Astrocyte of the hippocampus (primary cell): ENCODE results near the gene VAPB.

Experiments used
- DNase-seq: peaks from one replicate; pipeline ENCODE4 v3.0.0; 2011; ENCODE audit warnings: low read depth, low spot score

VAPB gene

GRCh38 chr20:58461104-58461503, 72.1 kb downstream of the VAPB start:
- no peak for DNase-seq

- DNase-seq = peak; percentile 70
Observed at GRCh38 chr20:58461899-58462298, 72.9 kb downstream of the VAPB start.

GRCh38 chr20:58463256-58463655, 74.2 kb downstream of the VAPB start:
- no peak for DNase-seq

- DNase-seq = no peak
Observed at GRCh38 chr20:58464838-58465237, 75.8 kb downstream of the VAPB start.

- no peak for DNase-seq
Observed at GRCh38 chr20:58466095-58466708, 77.2 kb downstream of the VAPB start.

GRCh38 chr20:58466729-58467571, 77.9 kb downstream of the VAPB start:
- no peak for DNase-seq

- no peak for DNase-seq
Observed at GRCh38 chr20:58467572-58468527, 78.8 kb downstream of the VAPB start.

GRCh38 chr20:58469616-58470015, 80.6 kb downstream of the VAPB start:
- DNase-seq = no peak

- no peak for DNase-seq
Observed at GRCh38 chr20:58470336-58471192, 81.5 kb downstream of the VAPB start.

GRCh38 chr20:58471193-58472164, 82.5 kb downstream of the VAPB start:
- DNase-seq = no peak

GRCh38 chr20:58472273-58473018, 83.4 kb downstream of the VAPB start:
- no peak for DNase-seq

GRCh38 chr20:58473453-58474425, 84.7 kb downstream of the VAPB start:
- DNase-seq = no peak

- DNase-seq = no peak
Observed at GRCh38 chr20:58475466-58475865, 86.4 kb downstream of the VAPB start.

GRCh38 chr20:58478141-58478805, 89.2 kb downstream of the VAPB start:
- DNase-seq = no peak

- no peak for DNase-seq
Observed at GRCh38 chr20:58479726-58480440, 90.9 kb downstream of the VAPB start.

- DNase-seq = no peak
Observed at GRCh38 chr20:58480551-58481336, 91.7 kb downstream of the VAPB start.
